CD14-positive monocyte (primary cell): ENCODE results near the gene PRKACB. TPM values are rescaled to one million over a fixed set of nuclear protein-coding genes. Genes with fewer than 3 reads are reported as not detected.

ENCODE experiments used
- DNase-seq, 3 donors: peaks; one replicate each; pipeline ENCODE4 v3.0.0-alpha.2; 2011 to 2022
- H2AFZ ChIP-seq: 2 replicates; pipeline ENCODE4 v1.6.0; 2012; ENCODE audit warnings: mild to moderate bottlenecking, low read depth, low read length, inconsistent platforms; ENCODE audit not compliant: insufficient read depth, poor library complexity, severe bottlenecking
- H3K27ac ChIP-seq, 2 donors: 1 replicate in 1 of 2; 2 replicates in 1 of 2; pipeline ENCODE4 v1.5.1; 2012 to 2013; ENCODE audit warnings: low read length in 2 of 2, control low read depth in 1 of 2, inconsistent platforms in 1 of 2, low read depth in 1 of 2, mild to moderate bottlenecking in 1 of 2
- H3K27me3 ChIP-seq, 2 donors: one replicate each; pipeline versions ENCODE4 v1.6.0 to v1.6.1; 2011 to 2013; ENCODE audit warnings: low read length in 2 of 2; ENCODE audit not compliant: control insufficient read depth in 2 of 2, insufficient read depth in 2 of 2
- H3K36me3 ChIP-seq, 2 donors: replicated peaks in 1 of 2; 1 replicate in 1 of 2; 2 replicates in 1 of 2; pipeline versions ENCODE4 v1.5.1 to v1.6.1; 2012 to 2013; ENCODE audit warnings: low read length in 2 of 2, control low read depth in 1 of 2, inconsistent platforms in 1 of 2, mild to moderate bottlenecking in 1 of 2; ENCODE audit not compliant: insufficient read depth in 2 of 2, control insufficient read depth in 1 of 2
- H3K4me1 ChIP-seq, 2 donors: 1 replicate in 1 of 2; 2 replicates in 1 of 2; pipeline versions ENCODE4 v1.5.1 to v1.6.1; 2012 to 2013; ENCODE audit warnings: low read length in 2 of 2, control low read depth in 1 of 2, inconsistent platforms in 1 of 2, mild to moderate bottlenecking in 1 of 2, moderate library complexity in 1 of 2; ENCODE audit not compliant: insufficient read depth in 2 of 2, control insufficient read depth in 1 of 2
- H3K4me2 ChIP-seq: replicated peaks from 2 replicates; pipeline ENCODE3; 2012; ENCODE audit warnings: low read length, moderate library complexity, mild to moderate bottlenecking; ENCODE audit not compliant: poor library complexity, severe bottlenecking; ENCODE audit errors: extremely low read depth
- H3K4me3 ChIP-seq, 3 experiments: fragments of 200-600 bp in 1 of 3; sonication (generic) in 1 of 3; replicated peaks in 1 of 3; 1 replicate in 2 of 3; 2 replicates in 1 of 3; pipeline ENCODE4 v1.5.1; 2011 to 2013; ENCODE audit warnings: low read length in 3 of 3, mild to moderate bottlenecking in 3 of 3, control low read depth in 2 of 3, low read depth in 2 of 3, inconsistent platforms in 1 of 3, moderate library complexity in 1 of 3
- H3K79me2 ChIP-seq: 2 replicates; pipeline ENCODE4 v1.6.0; 2012; ENCODE audit warnings: mild to moderate bottlenecking, control low read depth, inconsistent platforms, low read length, moderate library complexity; ENCODE audit not compliant: insufficient read depth
- H3K9ac ChIP-seq: 2 replicates; pipeline ENCODE4 v1.6.0; 2017; ENCODE audit warnings: low read length, mild to moderate bottlenecking; ENCODE audit not compliant: insufficient read depth, poor library complexity, severe bottlenecking
- H3K9me3 ChIP-seq, 2 donors: replicated peaks in 1 of 2; 1 replicate in 1 of 2; 2 replicates in 1 of 2; pipeline versions ENCODE4 v1.5.1 to v1.6.1; 2012 to 2013; ENCODE audit warnings: low read length in 2 of 2, control low read depth in 1 of 2; ENCODE audit not compliant: control insufficient read depth in 1 of 2, insufficient read depth in 1 of 2
- H4K20me1 ChIP-seq: 2 replicates; pipeline ENCODE4 v1.6.0; 2012; ENCODE audit warnings: mild to moderate bottlenecking, low read length, control low read depth, moderate library complexity; ENCODE audit not compliant: insufficient read depth
- H3K27ac Mint-ChIP-seq, 7 donors: one replicate each; pipeline ENCODE4 v1.8.0; 2020; ENCODE audit warnings: mild to moderate bottlenecking in 7 of 7, mixed read lengths in 7 of 7, moderate library complexity in 6 of 7, inconsistent platforms in 2 of 7
- H3K27me3 Mint-ChIP-seq, 3 donors: one replicate each; pipeline ENCODE4 v1.8.0; 2021 to 2022; ENCODE audit warnings: low read depth in 3 of 3, mild to moderate bottlenecking in 3 of 3, mixed read lengths in 3 of 3, moderate library complexity in 3 of 3, inconsistent platforms in 1 of 3
- H3K36me3 Mint-ChIP-seq, 2 donors: one replicate each; pipeline ENCODE4 v1.8.0; 2020; ENCODE audit warnings: mixed read lengths in 2 of 2, inconsistent platforms in 1 of 2, mild to moderate bottlenecking in 1 of 2
- H3K4me1 Mint-ChIP-seq: one replicate; pipeline ENCODE4 v1.8.0; 2020; ENCODE audit warnings: mild to moderate bottlenecking, mixed read lengths
- H3K4me3 Mint-ChIP-seq, 2 donors: one replicate each; pipeline ENCODE4 v1.8.0; 2020; ENCODE audit warnings: mild to moderate bottlenecking in 2 of 2, mixed read lengths in 2 of 2, moderate library complexity in 1 of 2
- H3K9me3 Mint-ChIP-seq, 7 donors: one replicate each; pipeline ENCODE4 v1.8.0; 2020 to 2022; ENCODE audit warnings: mixed read lengths in 7 of 7, mild to moderate bottlenecking in 6 of 7, moderate library complexity in 6 of 7, inconsistent platforms in 2 of 7
- WGBS: methylation state at CpG from one replicate; pipeline ENCODE4 v1.1.5; 2013; ENCODE audit warnings: missing lambda C conversion rate; ENCODE audit not compliant: insufficient coverage; 5-methylcytosine and 5-hydroxymethylcytosine counted together
- intact Hi-C, 2 donors: fragments of 100-400 bp; cut with micrococcal nuclease; formaldehyde crosslinking; loops; one replicate each; pipeline versions ENCODE4 v1.15.0 to v1.15.1; 2023
- polyA plus RNA-seq, 3 donors: library from polyadenylated mRNA; depleted of rRNA in 1 of 3; unstranded in 2 of 3; stranded (reverse) in 1 of 3; fragments of 300-500 nt in 2 of 3; fragments of >200 nt in 1 of 3; fragmentation: Illumina TruSeq in 2 of 3; gene quantifications; 1 replicate in 2 of 3; 2 replicates in 1 of 3; pipeline ENCODE4 v1.2.3, GENCODE V29; 2012 to 2021
- TF ChIP-seq, protein P1 (sequence below): fragments of 200-600 bp; IDR thresholded peaks from one replicate; pipeline ENCODE4 v1.8.0; 2022; ENCODE audit warnings: antibody characterized with exemption, mild to moderate bottlenecking

PRKACB gene
- polyA plus RNA-seq, 3 donors = 2.5 to 14.5 (median 13.8) TPM

GRCh38 chr1:84253036-84253435 is 109.0 kb downstream of the PRKACB start:
- intact Hi-C loops = no loop called here
- Histone ChIP-seq H3K9ac (no peak overlapping the region), H3K4me1 (no peaks in the 10 kb centered on the region), H3K9me3 (peaks cover 0 to 4% of the 10 kb centered on the region in 2 donors), H3K4me2 (no peak overlapping the region), H4K20me1 (no peaks in the 10 kb centered on the region), H3K4me3 (no peak overlapping the region), H3K27me3 (no peaks in the 10 kb centered on the region), H2AFZ (no peak overlapping the region), H3K79me2 (no peaks in the 10 kb centered on the region), H3K27ac (no peak overlapping the region), H3K36me3 (no peaks in the 10 kb centered on the region)
- TF ChIP-seq, protein P1, sequence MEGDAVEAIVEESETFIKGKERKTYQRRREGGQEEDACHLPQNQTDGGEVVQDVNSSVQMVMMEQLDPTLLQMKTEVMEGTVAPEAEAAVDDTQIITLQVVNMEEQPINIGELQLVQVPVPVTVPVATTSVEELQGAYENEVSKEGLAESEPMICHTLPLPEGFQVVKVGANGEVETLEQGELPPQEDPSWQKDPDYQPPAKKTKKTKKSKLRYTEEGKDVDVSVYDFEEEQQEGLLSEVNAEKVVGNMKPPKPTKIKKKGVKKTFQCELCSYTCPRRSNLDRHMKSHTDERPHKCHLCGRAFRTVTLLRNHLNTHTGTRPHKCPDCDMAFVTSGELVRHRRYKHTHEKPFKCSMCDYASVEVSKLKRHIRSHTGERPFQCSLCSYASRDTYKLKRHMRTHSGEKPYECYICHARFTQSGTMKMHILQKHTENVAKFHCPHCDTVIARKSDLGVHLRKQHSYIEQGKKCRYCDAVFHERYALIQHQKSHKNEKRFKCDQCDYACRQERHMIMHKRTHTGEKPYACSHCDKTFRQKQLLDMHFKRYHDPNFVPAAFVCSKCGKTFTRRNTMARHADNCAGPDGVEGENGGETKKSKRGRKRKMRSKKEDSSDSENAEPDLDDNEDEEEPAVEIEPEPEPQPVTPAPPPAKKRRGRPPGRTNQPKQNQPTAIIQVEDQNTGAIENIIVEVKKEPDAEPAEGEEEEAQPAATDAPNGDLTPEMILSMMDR = no peak
- WGBS = no CpG with 5 or more reads among the region's 2 CpGs
- Mint-ChIP-seq H3K9me3 (peaks cover 1 to 6% (median 4%) of the 10 kb centered on the region in 7 donors), H3K4me3 (no peak overlapping the region), H3K27me3 (peaks cover 0 to 2% (median 0%) of the 10 kb centered on the region in 3 donors), H3K36me3 (no peaks in the 10 kb centered on the region), H3K4me1 (no peaks in the 10 kb centered on the region), H3K27ac (no peak overlapping the region)
- no peak for DNase-seq

DNA sequence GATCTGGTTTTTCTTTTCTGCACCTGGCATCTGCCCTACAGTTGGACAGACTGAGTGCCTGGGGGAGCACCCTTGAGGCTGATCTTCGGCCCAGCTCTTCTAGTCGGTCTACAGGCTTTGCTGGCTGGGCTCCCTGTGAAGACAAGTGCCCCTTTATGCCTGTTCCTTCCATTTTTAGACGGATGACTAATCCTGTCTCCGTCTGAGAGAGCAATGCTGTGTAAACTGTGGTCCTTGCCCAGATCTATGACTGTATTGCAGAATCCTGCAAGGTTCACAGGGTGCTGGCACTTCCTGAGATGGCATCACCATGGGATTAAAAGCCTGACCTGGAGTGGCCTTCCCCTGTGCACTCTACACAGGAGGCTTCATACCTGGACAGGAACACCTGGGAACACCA is 109.8 kb downstream of the PRKACB start:
- no peak overlapping the region for H2AFZ ChIP-seq
- TF ChIP-seq, protein P1 = no peak

More for the DNA sequence above, 109.8 kb downstream of the PRKACB start:
- H3K36me3 Mint-ChIP-seq = no peaks in the 10 kb centered on the region
- H3K4me1 Mint-ChIP-seq = peaks cover 2% of the 10 kb centered on the region
- peaks cover 0 to 2% (median 0%) of the 10 kb centered on the region in 3 donors for H3K27me3 Mint-ChIP-seq
- WGBS = 85% methylated on average over 4 of the region's 4 CpGs
- no peaks in the 10 kb centered on the region for H3K36me3 ChIP-seq
- no peak overlapping the region for H3K4me3 Mint-ChIP-seq
- no peaks in the 10 kb centered on the region for H3K27me3 ChIP-seq
- peaks cover 0 to 4% of the 10 kb centered on the region in 2 donors for H3K9me3 ChIP-seq
- H3K4me1 ChIP-seq = no peaks in the 10 kb centered on the region
- no peaks in the 10 kb centered on the region for H3K79me2 ChIP-seq
- H3K27ac Mint-ChIP-seq = no peak overlapping the region
- H3K4me3 ChIP-seq = no peak overlapping the region
- DNase-seq = no peak
- H3K27ac ChIP-seq = no peak overlapping the region
- no peaks in the 10 kb centered on the region for H4K20me1 ChIP-seq
- intact Hi-C loops = no loop called here
- no peak overlapping the region for H3K4me2 ChIP-seq
- H3K9me3 Mint-ChIP-seq = peaks cover 1 to 7% (median 4%) of the 10 kb centered on the region in 7 donors
- no peak overlapping the region for H3K9ac ChIP-seq
